Muscle of back (tissue), 11 donors: ENCODE measurements around the gene EIF5B. TPM values are rescaled to one million over a fixed set of nuclear protein-coding genes. Genes with fewer than 3 reads are reported as not detected.
A peak's percentile ranks its signal among the peaks of the same experiment; 100 is the strongest.

ENCODE experiments used
- DNase-seq, 3 donors: peaks; one replicate each; pipeline versions ENCODE4 v3.0.0 to v3.0.0-alpha.2; 2013
- polyA plus RNA-seq, 10 donors: library from polyadenylated mRNA; unstranded; fragments of 120-200 nt; gene quantifications; one replicate each; pipeline ENCODE4 v1.2.1, GENCODE V29; 2013; ENCODE audit not compliant: insufficient read length in 10 of 10

The EIF5B gene
- polyA plus RNA-seq, 10 donors: 45.7 to 64.2 (median 56.4) TPM

- no peak for DNase-seq
Observed at GRCh38 chr2:99406137-99406536, 68.9 kb downstream of the EIF5B start.

- no peak for DNase-seq
Observed at GRCh38 chr2:99410276-99410675, 73.1 kb downstream of the EIF5B start.

GRCh38 chr2:99414566-99414965, 77.4 kb downstream of the EIF5B start:
- DNase-seq: no peak

DNA sequence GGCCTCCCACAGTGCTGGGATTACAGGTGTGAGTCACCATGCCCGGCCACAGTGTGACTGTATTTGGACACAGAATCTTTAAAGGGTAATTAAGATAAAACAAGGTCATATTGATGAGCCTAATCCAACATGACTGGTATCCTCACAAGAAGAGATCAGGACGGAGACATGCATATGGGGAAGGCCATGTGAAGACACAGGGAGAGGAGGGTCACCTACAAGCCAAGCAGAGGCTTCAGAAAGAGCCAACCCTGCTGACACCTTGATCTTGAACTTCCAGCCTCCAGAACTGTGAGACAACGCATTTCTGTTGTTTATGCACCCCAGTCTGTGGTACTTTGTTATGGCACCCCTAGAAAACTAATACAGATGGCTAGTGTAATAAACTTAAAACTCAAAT, 80.2 kb downstream of the EIF5B start:
- no peak for DNase-seq

- DNase-seq: no peak
Observed at GRCh38 chr2:99420031-99420430, 82.8 kb downstream of the EIF5B start.

- no peak for DNase-seq
Observed at GRCh38 chr2:99420751-99421299, 83.6 kb downstream of the EIF5B start.

DNA sequence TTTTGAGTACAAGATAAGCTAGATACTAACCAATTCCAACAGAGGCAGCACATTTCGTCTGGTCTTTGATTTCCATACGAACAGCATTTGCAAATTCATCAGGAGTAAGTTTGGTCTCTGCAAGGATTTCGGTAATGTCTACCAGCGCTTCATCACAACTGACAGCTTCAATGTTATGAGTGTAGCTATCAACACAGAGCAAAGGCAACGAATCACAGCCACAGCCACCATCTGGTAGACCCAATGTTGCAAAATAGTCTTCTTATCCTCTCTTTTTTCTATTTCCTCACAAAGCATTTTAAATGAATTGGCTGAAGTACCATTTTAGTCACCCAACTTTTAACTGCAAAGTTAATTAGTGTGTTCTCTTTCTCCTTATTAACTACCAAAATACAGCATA, 84.3 kb downstream of the EIF5B start:
- DNase-seq: no peak

DNA sequence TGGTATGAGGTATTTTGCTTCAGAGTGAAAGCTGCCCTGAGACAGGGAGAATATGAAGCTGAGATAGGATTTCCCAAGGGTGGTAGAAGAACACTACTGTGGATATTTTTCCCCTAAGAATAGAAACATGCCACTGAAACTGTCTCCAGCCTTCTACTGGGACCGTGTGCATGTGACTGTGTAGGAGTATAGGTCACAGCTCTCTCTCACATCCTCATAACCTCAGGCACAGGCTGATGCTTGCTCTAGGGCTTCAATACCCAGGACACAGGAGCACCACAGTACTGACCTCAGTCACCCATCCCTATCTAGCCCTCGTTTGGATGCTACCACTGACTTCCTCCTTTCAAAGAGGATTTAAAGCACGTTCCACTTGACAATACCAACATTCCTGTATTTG, 85.4 kb downstream of the EIF5B start:
- no peak for DNase-seq

DNA sequence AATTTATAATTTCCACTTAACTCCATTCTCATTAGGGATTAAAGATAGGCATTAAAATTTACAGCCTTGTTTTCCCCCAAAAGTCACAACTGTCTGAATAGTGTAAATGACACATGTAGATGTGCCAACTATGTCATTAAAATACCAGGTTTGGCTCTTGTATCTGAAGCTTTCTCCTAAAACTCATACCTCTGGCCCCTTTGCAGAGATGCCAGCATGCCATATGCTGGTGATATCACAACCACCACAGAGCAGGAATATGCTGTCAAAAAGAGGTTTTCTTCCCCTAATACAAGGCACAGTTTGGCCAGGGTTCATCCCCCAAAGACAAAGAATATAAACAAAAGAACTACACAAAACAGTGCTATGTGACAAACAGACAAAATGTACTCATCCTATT, 87.2 kb downstream of the EIF5B start:
- DNase-seq: no peak

- peak; percentile 22 to 77 (median 62) for DNase-seq
Observed at GRCh38 chr2:99425022-99425421, 87.8 kb downstream of the EIF5B start.

DNA sequence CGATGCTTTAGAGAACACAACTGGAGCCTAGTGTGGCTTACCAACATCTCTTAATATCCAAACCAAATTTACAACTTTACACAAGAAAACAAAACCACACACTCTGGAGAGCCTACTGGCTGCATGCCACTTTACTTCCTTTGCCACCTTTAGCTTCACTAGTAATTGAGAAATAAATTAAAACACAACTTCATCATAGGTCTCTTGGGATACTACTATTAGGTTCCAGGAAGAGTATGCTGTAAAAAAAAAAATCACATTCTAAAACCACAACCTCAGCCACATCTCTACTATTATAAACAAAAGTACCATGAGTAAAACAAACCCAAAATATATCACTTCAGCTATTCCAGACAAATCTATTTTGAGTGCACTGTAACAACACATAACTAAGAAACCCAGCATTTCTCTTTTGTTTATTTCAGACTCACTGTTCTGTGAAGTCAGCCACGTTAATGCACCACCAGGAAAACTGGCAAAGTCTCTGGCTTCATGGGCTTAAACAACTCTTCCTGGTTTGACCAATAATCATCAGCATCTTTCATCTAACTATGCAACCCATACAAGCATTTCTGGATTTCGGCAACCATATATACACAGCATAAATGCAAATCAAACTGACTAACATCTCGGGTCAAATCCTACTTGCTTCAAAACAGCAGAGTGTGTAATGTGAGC, 93.6 kb downstream of the EIF5B start:
- DNase-seq: peak in 1 of 3 donors; percentile 7

DNA sequence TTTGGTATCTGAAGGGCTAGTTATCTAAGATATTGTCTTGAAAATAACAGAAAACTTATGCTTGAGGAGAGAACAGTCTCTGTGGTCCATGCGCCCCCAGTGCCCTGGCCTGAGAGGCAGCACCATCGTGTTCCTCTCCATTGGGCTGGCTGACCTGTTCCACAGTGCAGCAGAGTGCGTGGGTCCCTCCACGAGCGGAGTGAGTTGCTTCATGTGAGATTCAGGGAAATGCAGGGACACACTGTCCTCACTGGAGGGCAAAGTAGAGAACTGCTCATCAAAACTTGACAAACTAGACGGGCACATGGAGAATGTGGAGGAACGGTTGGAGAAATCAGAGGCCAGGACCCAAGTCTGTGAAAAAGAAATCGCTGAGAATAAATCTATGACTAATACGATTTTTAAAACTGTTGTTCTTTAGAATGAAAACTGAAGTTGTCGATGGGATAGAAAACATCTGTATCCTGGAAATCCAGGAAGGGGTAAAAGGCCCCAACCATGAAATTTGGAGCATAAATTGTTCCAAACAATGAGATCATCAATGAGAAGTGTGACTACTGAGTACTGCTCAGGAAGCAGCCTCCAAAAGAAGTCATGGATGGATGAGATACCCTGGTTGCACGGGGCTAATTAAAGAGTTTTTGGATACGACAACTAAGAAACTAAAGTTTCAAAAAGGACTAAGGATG, 94.5 kb downstream of the EIF5B start:
- peak in 2 of 3 donors; percentile 6 to 10 for DNase-seq

DNA sequence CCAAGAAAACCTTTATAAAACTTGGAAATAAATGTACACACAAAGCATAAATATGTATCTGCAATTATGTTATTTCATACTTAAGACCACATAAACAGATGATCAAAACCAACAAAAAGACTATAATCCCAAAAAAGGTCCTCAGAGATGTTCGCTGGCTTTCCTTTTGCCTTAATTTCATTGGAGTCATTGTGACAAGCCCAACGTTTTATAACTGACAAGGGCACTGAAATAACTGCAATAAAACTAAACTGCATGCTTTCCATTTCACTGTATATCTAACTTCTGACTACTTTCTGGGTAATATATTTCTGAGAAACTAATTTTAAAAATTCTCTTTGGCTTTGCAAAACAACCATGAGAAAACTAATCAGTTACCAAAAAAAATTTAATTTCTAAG, 96.2 kb downstream of the EIF5B start:
- no peak for DNase-seq

GRCh38 chr2:99436874-99437273, 99.7 kb downstream of the EIF5B start:
- no peak for DNase-seq

- DNase-seq: no peak
Observed at GRCh38 chr2:99439971-99440505, 102.8 kb downstream of the EIF5B start.

GRCh38 chr2:99442837-99443236, 105.6 kb downstream of the EIF5B start:
- DNase-seq: peak in 1 of 3 donors; percentile 3

- no peak for DNase-seq
Observed at GRCh38 chr2:99444222-99444621, 107.0 kb downstream of the EIF5B start.

DNA sequence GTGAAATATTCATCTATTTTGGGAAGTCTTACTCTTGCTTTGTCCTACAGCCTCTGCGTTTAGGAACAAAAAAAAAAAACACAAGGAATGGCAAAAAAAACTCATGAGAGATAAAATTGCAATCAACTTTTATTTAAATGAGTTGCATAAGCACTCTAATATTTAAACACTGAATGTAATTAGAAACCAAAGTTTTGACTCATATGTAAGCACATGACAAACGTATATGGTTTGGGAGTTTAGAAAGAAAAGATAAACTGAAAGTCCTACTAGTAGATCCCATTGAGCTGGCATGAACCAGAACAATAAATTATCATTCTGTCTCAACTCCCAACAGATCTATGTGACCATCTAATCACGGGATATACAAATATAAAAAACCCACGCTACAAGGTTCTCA, 107.9 kb downstream of the EIF5B start:
- DNase-seq: no peak

GRCh38 chr2:99448556-99448955, 111.4 kb downstream of the EIF5B start:
- DNase-seq: peak in 1 of 3 donors; percentile 10

- DNase-seq: no peak
Observed at GRCh38 chr2:99450199-99450598, 113.0 kb downstream of the EIF5B start.
